ENCODE results near the gene ARHGEF33.

ARHGEF33 gene

DNA sequence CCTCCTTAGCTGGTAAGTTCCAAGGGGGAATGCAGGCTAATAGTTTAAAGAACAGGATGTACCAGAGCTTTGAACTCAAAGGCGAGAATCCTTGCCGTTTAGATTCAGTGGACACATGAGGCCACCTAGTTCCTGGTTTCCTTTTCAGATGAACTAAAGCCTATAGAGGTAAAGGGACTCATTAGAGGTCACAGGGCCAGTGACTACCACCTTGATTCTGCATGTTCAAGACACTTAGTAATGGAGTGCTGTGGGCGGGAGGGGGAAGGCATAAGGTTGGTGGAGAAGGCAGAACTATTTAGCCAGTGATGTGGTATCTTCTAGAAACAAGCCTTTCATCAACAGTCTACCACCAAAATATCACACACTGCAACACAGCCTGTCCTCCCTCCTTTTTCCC, 47.9 kb downstream of the ARHGEF33 start:
- H3K36me3 ChIP-seq (ENCODE audit: control insufficient read depth, insufficient read depth, low read length): no peaks in the 10 kb centered on the region
- no peaks in the 10 kb centered on the region for H3K27me3 ChIP-seq (replicated peaks; ENCODE audit: control insufficient read depth, insufficient read depth, low read length)
- TF ChIP-seq CTCF (IDR thresholded peaks at IDR 0.05; ENCODE audit: insufficient read depth, low read length, poor library complexity, severe bottlenecking): no peak
- DNase-seq (ENCODE audit: extremely low read depth, insufficient read length): no peak
- H3K4me3 ChIP-seq (replicated peaks; ENCODE audit: low read depth, low read length): no peak overlapping the region

GRCh38 chr2:38940746-38941145, 51.1 kb downstream of the ARHGEF33 start:
- no peak for TF ChIP-seq CTCF (IDR thresholded peaks at IDR 0.05; ENCODE audit: insufficient read depth, low read length, poor library complexity, severe bottlenecking)
- no peak overlapping the region for H3K4me3 ChIP-seq (replicated peaks; ENCODE audit: low read depth, low read length)
- H3K27me3 ChIP-seq (replicated peaks; ENCODE audit: control insufficient read depth, insufficient read depth, low read length): no peaks in the 10 kb centered on the region
- DNase-seq (ENCODE audit: extremely low read depth, insufficient read length): no peak
- no peaks in the 10 kb centered on the region for H3K36me3 ChIP-seq (ENCODE audit: control insufficient read depth, insufficient read depth, low read length)

- TF ChIP-seq CTCF (IDR thresholded peaks at IDR 0.05; ENCODE audit: insufficient read depth, low read length, poor library complexity, severe bottlenecking): no peak
- no peak overlapping the region for H3K4me3 ChIP-seq (replicated peaks; ENCODE audit: low read depth, low read length)
- no peak for DNase-seq (ENCODE audit: extremely low read depth, insufficient read length)
- no peaks in the 10 kb centered on the region for H3K27me3 ChIP-seq (replicated peaks; ENCODE audit: control insufficient read depth, insufficient read depth, low read length)
- H3K36me3 ChIP-seq (ENCODE audit: control insufficient read depth, insufficient read depth, low read length): no peaks in the 10 kb centered on the region
These were observed 54.1 kb downstream of the ARHGEF33 start for GRCh38 chr2:38943784-38944183.

- Histone ChIP-seq H3K27me3 (replicated peaks; ENCODE audit: control insufficient read depth, insufficient read depth, low read length) (no peaks in the 10 kb centered on the region), H3K4me3 (replicated peaks; ENCODE audit: low read depth, low read length) (no peak overlapping the region), H3K36me3 (ENCODE audit: control insufficient read depth, insufficient read depth, low read length) (no peaks in the 10 kb centered on the region)
- TF ChIP-seq CTCF (IDR thresholded peaks at IDR 0.05; ENCODE audit: insufficient read depth, low read length, poor library complexity, severe bottlenecking): no peak
- no peak for DNase-seq (ENCODE audit: extremely low read depth, insufficient read length)
These were observed 55.7 kb downstream of the ARHGEF33 start for GRCh38 chr2:38945372-38945771.

DNA sequence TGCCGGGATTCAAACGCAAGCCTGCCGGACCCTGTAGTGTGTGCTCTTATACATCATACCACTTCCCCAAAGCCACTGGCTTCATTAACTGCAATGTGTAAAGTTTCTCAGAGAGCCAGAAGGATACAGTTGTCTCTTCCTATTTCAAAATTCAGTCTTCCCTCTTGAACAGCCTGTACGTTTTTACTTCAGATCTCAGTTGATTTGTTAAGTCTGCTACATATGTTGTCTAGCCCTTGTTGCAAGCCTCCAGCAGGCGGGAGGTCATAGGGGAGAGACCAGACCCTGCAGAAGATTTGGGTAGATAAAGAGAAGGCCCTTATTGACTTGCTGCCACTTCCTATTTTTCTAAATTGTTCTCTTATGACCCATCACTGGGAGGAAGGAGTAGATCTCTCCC, 56.2 kb downstream of the ARHGEF33 start:
- no peaks in the 10 kb centered on the region for H3K27me3 ChIP-seq (replicated peaks; ENCODE audit: control insufficient read depth, insufficient read depth, low read length)
- TF ChIP-seq CTCF (IDR thresholded peaks at IDR 0.05; ENCODE audit: insufficient read depth, low read length, poor library complexity, severe bottlenecking): no peak
- no peak overlapping the region for H3K4me3 ChIP-seq (replicated peaks; ENCODE audit: low read depth, low read length)
- DNase-seq (ENCODE audit: extremely low read depth, insufficient read length): no peak
- H3K36me3 ChIP-seq (ENCODE audit: control insufficient read depth, insufficient read depth, low read length): no peaks in the 10 kb centered on the region

All from GM06990 (cell line).